Neural cell (in vitro differentiated cells): Measurements from ENCODE around the gene ADK.

Source experiments
- EP300 ChIP-seq: fragments of 450-650 bp; conservative IDR thresholded peaks from 2 replicates; pipeline ENCODE4 v1.6.1; 2014; ENCODE audit warnings: antibody characterized with exemption, mild to moderate bottlenecking, moderate library complexity; ENCODE audit not compliant: poor library complexity, severe bottlenecking
- EZH2 ChIP-seq: fragments of 200-600, 300-800 bp; shearing (Covaris generic), sonication (generic); IDR thresholded peaks from 2 replicates; pipeline ENCODE4 v1.6.1; 2014; ENCODE audit warnings: antibody characterized with exemption, low read length, borderline replicate concordance, mild to moderate bottlenecking; ENCODE audit not compliant: insufficient read depth, poor library complexity, severe bottlenecking
- MXI1 ChIP-seq: fragments of 450-650 bp; conservative IDR thresholded peaks from 2 replicates; pipeline ENCODE4 v1.6.1; 2014; ENCODE audit warnings: antibody characterized with exemption, mild to moderate bottlenecking; ENCODE audit not compliant: poor library complexity, severe bottlenecking
- POLR2AphosphoS5 ChIP-seq: IDR thresholded peaks from 2 replicates; pipeline ENCODE4 v1.6.1; 2012
- SMC3 ChIP-seq: fragments of 450-650 bp; conservative IDR thresholded peaks from 2 replicates; pipeline ENCODE4 v1.6.1; 2014; ENCODE audit warnings: antibody characterized with exemption, mild to moderate bottlenecking, moderate library complexity; ENCODE audit not compliant: poor library complexity
- TF ChIP-seq, protein P1 (sequence below): fragments of 450-650 bp; IDR thresholded peaks from 2 replicates; pipeline ENCODE4 v1.5.1; 2014; ENCODE audit warnings: antibody characterized with exemption, mild to moderate bottlenecking, moderate library complexity; ENCODE audit not compliant: poor library complexity, severe bottlenecking
- TF ChIP-seq, protein P2 (sequence below): IDR thresholded peaks from 2 replicates; pipeline ENCODE4 v1.6.1; 2012; ENCODE audit warnings: borderline replicate concordance

DNA sequence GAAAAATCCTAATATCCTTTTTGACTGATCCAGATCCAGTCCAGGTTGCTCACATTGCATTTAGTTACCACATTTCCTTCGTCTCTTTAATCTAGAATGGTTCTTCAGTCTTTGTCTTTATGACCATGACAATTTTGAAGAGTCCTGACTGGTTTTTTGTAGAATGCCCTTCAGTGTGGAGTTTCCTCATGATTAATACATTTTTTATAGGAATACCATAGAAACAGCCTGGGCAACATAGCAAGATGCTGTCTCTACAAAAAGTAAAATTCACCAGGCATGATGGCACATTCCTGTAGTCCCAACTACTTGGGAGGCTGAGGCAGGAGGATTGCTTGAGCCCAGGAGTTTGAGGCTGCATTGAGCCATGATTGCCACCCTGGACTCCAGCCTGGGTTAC lies 390.4 kb downstream of the ADK start:
- TF ChIP-seq SMC3: no peak
- TF ChIP-seq, protein P1, sequence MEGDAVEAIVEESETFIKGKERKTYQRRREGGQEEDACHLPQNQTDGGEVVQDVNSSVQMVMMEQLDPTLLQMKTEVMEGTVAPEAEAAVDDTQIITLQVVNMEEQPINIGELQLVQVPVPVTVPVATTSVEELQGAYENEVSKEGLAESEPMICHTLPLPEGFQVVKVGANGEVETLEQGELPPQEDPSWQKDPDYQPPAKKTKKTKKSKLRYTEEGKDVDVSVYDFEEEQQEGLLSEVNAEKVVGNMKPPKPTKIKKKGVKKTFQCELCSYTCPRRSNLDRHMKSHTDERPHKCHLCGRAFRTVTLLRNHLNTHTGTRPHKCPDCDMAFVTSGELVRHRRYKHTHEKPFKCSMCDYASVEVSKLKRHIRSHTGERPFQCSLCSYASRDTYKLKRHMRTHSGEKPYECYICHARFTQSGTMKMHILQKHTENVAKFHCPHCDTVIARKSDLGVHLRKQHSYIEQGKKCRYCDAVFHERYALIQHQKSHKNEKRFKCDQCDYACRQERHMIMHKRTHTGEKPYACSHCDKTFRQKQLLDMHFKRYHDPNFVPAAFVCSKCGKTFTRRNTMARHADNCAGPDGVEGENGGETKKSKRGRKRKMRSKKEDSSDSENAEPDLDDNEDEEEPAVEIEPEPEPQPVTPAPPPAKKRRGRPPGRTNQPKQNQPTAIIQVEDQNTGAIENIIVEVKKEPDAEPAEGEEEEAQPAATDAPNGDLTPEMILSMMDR: no peak
- TF ChIP-seq EZH2: no peak
- no peak for TF ChIP-seq MXI1
- TF ChIP-seq, protein P2, sequence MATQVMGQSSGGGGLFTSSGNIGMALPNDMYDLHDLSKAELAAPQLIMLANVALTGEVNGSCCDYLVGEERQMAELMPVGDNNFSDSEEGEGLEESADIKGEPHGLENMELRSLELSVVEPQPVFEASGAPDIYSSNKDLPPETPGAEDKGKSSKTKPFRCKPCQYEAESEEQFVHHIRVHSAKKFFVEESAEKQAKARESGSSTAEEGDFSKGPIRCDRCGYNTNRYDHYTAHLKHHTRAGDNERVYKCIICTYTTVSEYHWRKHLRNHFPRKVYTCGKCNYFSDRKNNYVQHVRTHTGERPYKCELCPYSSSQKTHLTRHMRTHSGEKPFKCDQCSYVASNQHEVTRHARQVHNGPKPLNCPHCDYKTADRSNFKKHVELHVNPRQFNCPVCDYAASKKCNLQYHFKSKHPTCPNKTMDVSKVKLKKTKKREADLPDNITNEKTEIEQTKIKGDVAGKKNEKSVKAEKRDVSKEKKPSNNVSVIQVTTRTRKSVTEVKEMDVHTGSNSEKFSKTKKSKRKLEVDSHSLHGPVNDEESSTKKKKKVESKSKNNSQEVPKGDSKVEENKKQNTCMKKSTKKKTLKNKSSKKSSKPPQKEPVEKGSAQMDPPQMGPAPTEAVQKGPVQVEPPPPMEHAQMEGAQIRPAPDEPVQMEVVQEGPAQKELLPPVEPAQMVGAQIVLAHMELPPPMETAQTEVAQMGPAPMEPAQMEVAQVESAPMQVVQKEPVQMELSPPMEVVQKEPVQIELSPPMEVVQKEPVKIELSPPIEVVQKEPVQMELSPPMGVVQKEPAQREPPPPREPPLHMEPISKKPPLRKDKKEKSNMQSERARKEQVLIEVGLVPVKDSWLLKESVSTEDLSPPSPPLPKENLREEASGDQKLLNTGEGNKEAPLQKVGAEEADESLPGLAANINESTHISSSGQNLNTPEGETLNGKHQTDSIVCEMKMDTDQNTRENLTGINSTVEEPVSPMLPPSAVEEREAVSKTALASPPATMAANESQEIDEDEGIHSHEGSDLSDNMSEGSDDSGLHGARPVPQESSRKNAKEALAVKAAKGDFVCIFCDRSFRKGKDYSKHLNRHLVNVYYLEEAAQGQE: no peak
- no peak for TF ChIP-seq POLR2AphosphoS5
- no peak for TF ChIP-seq EP300
